ENCODE results near the gene PAX4.

DNA sequence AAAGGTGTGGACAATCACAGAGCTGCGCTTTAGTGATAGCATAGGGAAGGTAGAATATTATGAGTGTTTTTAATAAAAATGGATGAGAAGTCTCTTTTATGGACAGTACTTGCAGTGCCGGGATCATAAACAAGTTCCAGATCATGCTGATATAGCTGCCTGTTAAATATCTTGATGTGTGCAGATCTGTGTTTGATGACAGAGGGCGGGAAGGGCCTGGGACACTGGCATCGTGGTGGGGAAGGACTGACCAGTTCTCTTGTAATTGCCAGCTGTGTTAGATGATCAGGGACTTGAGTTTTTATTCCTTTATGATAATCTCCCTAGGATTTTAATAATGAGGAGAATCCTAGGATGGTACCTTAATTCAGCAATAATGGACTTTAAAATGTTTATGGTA, 48.7 kb upstream of the PAX4 start:
- TF ChIP-seq, protein P1, sequence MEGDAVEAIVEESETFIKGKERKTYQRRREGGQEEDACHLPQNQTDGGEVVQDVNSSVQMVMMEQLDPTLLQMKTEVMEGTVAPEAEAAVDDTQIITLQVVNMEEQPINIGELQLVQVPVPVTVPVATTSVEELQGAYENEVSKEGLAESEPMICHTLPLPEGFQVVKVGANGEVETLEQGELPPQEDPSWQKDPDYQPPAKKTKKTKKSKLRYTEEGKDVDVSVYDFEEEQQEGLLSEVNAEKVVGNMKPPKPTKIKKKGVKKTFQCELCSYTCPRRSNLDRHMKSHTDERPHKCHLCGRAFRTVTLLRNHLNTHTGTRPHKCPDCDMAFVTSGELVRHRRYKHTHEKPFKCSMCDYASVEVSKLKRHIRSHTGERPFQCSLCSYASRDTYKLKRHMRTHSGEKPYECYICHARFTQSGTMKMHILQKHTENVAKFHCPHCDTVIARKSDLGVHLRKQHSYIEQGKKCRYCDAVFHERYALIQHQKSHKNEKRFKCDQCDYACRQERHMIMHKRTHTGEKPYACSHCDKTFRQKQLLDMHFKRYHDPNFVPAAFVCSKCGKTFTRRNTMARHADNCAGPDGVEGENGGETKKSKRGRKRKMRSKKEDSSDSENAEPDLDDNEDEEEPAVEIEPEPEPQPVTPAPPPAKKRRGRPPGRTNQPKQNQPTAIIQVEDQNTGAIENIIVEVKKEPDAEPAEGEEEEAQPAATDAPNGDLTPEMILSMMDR (conservative IDR thresholded peaks at IDR 0.05; ENCODE audit: low read length): no peak
- TF ChIP-seq EZH2phosphoT487 (IDR thresholded peaks at IDR 0.05; ENCODE audit: borderline replicate concordance): no peak
